Urothelium cell line (cell line): Measurements from ENCODE around the gene GPR25.
"Not testable (repeated sequence)": the region's sequence is repeated elsewhere in the genome, so short reads cannot be mapped to it uniquely, and the experiment has no call there.

Source experiments
- DNase-seq: peaks from one replicate; pipeline ENCODE4 v3.0.0; 2011; ENCODE audit warnings: low spot score, mixed read lengths
- FAIRE-seq: peaks from 2 replicates; lab custom pipeline; 2011; peaks lifted over from hg19 to GRCh38; lab: Jason Lieb, UNC

Gene GPR25

DNA sequence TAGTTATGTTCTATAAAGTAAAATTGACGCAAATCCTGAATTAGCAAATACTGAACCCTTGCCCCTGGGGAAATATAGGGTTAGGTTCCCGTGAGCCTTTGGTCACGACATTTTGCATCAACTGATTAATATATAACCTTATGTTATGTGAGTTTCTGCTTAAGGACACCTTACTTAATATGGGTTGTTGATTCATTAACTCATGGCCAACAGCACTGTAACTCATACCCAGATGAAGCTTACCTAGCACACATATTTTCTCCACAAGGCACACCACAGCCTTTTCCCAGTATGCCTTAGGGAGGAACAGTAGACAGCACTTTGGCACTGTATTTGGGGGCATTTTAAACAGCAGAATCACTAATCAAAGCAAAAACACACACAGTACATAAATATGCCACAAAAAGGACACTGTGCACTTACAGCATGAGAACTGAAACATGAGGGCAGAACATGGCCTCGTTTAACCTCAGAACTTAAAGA lies 37.0 kb downstream of the GPR25 start:
- no peak for FAIRE-seq
- DNase-seq, result no peak

DNA sequence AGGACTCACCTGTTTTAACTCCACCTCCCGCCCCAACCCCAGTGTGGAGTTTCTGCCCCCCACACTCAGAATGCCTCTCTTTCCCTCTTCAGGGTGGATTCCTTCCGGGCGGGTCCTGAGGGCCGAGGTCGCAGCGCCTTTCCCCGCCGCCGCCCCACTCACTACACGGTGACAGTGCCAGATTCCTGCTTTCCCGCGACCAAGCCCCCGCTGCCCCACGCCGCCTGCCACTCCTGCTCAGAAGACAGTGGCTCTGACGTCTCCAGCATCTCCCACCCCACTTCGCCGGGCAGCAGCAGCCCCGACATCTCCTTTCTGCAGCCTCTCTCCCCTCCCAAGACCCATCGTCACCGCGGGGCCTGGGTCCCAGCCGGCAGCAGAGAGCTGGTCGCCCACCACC lies 38.6 kb downstream of the GPR25 start:
- DNase-seq (no peak), FAIRE-seq (peak; percentile 46)

DNA sequence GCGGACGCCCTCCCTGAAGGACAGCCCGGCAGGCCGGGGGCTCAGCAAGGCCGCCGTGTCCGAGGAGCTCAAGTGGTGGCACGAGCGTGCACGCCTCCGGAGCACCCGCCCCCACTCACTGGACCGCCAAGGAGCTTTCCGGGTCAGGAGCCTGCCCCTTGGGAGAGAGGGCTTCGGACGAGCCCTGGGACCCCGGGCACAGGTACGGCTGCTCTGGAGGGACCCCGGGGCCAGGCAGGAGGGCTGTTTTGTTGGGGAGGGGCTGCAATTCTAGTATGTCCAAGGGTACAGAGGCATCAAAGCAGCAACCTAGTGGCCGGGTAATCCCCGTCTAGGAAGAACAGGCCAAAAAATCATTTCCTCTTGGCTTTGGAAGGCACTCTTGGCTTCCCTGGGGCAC lies 39.2 kb downstream of the GPR25 start:
- FAIRE-seq, DNase-seq: not testable (repeated sequence)

DNA sequence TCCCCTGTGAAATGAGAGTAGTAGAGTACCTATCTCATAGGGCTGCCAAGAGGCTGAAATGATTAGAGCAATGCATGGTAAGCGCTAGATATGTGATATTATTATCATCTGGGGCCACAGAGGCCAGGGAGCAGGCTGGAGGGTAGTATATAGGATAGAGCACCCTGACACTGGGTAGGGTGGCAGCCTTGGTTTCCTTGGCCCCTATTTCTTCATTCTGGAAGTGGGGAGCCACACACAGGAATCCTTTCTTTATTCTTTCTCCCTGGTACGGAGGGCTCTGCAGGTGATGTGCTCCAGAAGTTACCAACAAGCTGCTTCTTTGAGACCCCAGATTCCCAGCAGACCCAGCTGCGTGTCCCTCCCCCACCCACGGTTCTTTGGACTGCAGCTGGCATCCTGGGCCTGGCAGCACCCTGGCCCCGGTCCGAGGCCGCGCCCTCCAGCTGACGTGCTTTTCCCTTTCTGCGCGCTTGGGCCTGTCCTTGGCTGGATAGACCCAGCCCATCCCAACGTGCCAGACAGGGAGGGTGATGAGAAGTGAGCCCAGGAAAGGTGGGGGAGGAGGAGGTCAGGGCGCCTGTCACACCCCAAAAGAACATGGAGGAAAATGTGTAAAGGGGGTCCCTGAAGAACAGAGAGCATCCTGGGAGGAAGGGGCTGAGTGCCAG lies 40.1 kb downstream of the GPR25 start:
- DNase-seq, result no peak

DNA sequence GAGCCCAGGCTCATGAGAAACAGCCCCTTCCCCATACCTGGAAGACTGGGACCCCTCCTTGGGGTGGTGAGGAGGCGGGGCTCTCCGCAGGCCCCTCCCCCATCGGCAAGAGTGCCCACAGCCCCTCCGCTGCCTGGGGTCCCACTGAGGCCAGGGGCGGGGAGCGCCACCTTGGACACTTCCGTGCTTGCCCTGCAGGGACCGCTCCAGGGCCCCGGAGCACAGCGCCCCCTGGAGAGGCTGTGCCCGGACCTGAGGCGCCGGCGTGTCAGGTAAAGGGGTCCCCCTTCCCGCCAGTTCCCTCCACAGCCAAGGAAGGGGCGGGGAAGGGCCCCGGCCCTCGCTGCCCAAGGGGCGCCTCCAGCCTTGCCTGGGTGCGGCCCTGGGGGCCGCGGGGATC lies 43.4 kb downstream of the GPR25 start:
- DNase-seq (no peak), FAIRE-seq (no peak)

More for the DNA sequence above, 40.1 kb downstream of the GPR25 start:
- no peak for FAIRE-seq

DNA sequence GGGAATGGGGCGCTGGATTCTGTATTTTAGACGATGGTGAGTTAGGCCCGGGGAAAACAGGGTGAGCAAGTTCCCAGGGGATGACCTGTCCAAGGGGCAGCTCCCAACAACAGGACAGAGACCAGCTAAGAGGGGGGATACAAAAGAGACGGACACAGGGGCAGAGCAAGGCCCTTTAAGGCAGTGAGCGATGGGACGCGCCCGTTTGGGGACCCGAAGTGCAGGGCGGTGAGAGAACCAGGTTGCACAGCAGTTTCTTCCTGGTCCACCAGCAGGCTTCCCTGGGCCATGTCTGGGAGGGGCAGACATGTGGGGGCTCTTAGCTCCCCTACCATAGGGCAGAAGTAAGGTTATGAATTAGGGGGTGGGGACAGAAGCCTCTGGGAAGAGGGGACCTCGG lies 43.9 kb downstream of the GPR25 start:
- DNase-seq, result no peak
- no peak for FAIRE-seq

DNA sequence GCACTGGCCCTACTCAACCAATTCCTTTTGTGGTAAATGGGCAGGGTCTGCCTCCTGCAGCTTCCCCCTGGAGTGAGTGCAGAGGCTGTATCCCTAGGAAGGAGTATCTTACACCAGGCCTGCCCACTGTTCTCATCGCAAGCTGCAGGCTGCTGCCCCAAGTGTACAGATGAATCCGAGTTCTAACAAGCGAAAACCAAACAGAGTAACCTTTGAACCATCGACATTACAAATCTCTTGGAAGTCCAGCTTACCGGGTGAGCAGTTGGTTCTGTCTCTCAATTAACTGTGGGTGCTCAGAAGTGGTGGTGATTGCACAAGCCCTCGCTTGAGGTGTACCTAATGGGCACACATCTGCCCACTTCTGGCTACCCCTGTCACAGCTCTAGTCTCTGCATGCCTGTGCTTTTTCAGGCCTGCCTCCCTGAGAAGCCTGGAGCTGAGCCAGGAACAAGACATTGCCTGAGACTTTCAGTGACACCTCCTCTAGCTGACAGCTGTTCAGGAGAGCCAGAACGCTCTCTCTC lies 44.6 kb downstream of the GPR25 start:
- FAIRE-seq, result no peak

DNA sequence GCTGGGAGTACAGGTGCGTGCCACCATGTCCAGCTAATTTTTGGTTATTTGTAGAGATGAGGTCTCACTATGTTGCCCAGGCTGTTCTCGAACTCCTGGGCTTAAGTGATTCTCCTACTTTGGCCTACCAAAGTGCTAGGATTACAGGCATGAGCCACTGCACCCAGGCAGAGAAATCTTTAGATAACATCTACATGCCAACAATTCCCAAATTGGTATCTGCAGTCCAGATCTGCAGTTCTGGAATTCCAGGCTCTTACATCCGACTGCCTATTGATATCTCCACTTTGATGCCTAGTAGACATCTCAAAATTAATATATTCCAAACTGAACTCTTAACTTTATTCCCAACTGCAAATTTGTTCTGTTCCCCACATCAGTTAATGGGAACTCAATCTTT lies 45.2 kb downstream of the GPR25 start:
- DNase-seq (no peak), FAIRE-seq (no peak)

More for the DNA sequence above, 44.6 kb downstream of the GPR25 start:
- DNase-seq, result no peak

DNA sequence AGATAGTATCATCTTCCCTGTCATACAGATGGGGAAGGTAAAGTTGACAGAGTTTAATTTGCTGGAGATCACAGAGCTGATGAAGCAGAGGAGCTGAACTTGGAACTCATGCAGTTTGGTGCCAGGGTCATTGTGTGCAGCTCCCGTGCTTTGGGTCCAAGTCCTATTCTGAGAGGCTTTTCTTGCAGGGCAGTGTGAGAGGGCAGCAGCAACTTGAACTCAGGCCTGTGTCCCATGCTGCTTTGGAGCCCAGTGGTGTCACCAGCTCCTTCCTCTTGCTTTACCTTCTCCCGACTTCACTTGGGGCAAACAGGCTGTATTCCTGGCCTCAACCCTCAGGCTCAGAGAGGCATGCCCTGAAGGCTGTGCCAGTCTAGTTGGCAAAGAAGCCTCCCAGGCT lies 46.6 kb downstream of the GPR25 start:
- DNase-seq (no peak), FAIRE-seq (no peak)

DNA sequence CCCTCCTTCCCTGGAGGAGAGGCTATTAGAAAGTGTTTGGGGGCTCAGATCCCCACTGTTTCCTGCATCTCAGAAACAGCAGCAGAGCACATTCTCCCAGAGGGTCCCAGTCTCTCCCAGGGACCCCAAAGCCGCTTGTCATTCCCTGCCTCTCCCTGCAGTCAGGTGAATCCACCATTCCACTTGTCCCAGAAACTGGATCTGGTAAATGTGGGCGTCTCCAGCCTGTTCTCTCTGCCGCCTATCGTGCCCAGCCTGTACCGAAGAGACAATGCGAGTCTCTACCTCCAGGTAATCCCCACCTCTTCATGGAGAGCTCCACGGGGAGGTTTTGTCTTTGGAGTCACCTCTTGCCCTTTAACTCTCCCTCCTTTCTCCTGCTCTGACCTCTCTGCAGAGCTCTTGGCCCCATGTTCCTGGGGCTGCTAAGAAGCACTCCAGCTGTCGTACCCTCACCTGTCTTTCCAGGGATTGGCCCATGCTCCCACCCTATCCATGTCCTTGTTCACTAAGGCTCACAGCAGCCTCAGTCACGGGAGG lies 48.9 kb downstream of the GPR25 start:
- DNase-seq (no peak), FAIRE-seq (no peak)

DNA sequence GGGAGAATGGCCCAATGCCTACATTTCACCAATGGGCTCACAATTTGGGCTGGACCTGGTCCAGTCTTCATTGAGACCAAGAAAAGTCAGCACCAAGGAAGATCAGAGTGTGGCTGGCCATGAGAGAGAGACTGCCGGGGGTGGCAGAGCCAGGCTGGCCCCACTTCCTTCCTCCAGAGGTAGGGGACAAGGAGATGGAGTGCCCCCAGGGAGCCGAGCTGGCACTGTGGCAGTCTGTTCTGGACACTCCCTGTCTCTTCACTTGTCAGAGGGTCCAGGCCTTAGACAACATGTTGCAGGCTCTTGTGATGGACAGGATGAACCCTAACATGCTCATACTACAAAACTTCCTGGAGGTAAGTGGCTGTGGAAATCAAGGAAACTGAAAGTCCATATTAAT lies 49.6 kb downstream of the GPR25 start:
- FAIRE-seq (no peak), DNase-seq (no peak)

DNA sequence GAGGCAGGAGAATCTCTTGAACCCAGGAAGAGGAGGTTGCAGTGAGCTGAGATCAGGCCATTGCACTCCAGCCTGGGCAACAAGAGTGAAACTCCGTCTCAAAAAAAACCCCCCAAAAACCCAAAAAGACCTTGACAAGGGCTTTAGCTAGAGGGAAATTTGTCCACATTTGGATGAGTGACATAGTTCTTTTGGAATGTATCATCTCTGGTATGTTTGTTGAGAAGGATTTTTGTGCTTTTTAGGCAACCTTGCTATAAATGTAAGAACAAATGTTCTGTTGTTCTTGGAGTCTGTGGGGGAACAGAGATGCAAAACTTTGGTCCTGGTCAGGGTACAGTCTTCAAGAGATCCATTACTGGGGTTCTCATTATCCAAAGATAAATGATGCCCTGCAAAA lies 50.8 kb downstream of the GPR25 start:
- DNase-seq, result peak; percentile 29
- FAIRE-seq, result no peak
